ENCODE measurements around the gene C11orf42. TPM values are rescaled to one million over a fixed set of nuclear protein-coding genes. Genes with fewer than 3 reads are reported as not detected.

C11orf42 gene
- total and polyA plus RNA-seq, 4 donors = not detected

- no peak for TF ChIP-seq REST (IDR thresholded peaks at IDR 0.05)
- TF ChIP-seq GABPA (IDR thresholded peaks at IDR 0.05 in 1 of 2, conservative IDR thresholded peaks at IDR 0.05 in 1 of 2) = no peak
- no peak for TF ChIP-seq YY1 (IDR thresholded peaks at IDR 0.05)
Observed at GRCh38 chr11:6251990-6252473, 46.7 kb downstream of the C11orf42 start (continued).

GRCh38 chr11:6253197-6253596 is 47.8 kb downstream of the C11orf42 start:
- no peak overlapping the region for H3K9ac ChIP-seq (ENCODE audit: low read depth in 1 of 2, low read length in 2 of 2)
- no peak overlapping the region for H3K4me3 ChIP-seq (ENCODE audit: low read depth in 1 of 3, low read length in 3 of 3)
- H3K36me3 ChIP-seq (ENCODE audit: control insufficient read depth in 4 of 4, insufficient read depth in 3 of 4, low read depth in 1 of 4, low read length in 3 of 4) = no peaks in the 10 kb centered on the region
- DNase-seq (ENCODE audit: low spot score) = no peak
- no peaks in the 10 kb centered on the region for H3K9me3 ChIP-seq (ENCODE audit: control insufficient read depth in 4 of 4, low read length in 3 of 4)
- peaks cover 0 to 12% (median 5%) of the 10 kb centered on the region in 4 donors for H3K27me3 ChIP-seq (ENCODE audit: control insufficient read depth in 4 of 4, insufficient read depth in 4 of 4, low read length in 3 of 4)
- no peak overlapping the region for H3K27ac ChIP-seq (ENCODE audit: low read depth in 1 of 2, low read length in 2 of 2)
- TF ChIP-seq FOXA1 (IDR thresholded peaks at IDR 0.05) (no peak), REST (IDR thresholded peaks at IDR 0.05) (no peak), NR2F2 (IDR thresholded peaks at IDR 0.05) (no peak)
- no peaks in the 10 kb centered on the region for H3K4me1 ChIP-seq (ENCODE audit: control insufficient read depth in 4 of 4, insufficient read depth in 4 of 4, low read length in 3 of 4)
- 86% methylated on average over 1 of the region's 1 CpG for WGBS

GRCh38 chr11:6258141-6258540 is 52.8 kb downstream of the C11orf42 start:
- H3K4me3 ChIP-seq (ENCODE audit: low read depth in 1 of 3, low read length in 3 of 3) = no peak overlapping the region
- WGBS = 82% methylated on average over 3 of the region's 3 CpGs
- H3K9ac ChIP-seq (ENCODE audit: low read depth in 1 of 2, low read length in 2 of 2) = no peak overlapping the region
- DNase-seq (ENCODE audit: low spot score) = no peak
- no peak overlapping the region for H3K27ac ChIP-seq (ENCODE audit: low read depth in 1 of 2, low read length in 2 of 2)
- no peaks in the 10 kb centered on the region for H3K9me3 ChIP-seq (ENCODE audit: control insufficient read depth in 4 of 4, low read length in 3 of 4)
- H3K36me3 ChIP-seq (ENCODE audit: control insufficient read depth in 4 of 4, insufficient read depth in 3 of 4, low read depth in 1 of 4, low read length in 3 of 4) = no peaks in the 10 kb centered on the region
- H3K4me1 ChIP-seq (ENCODE audit: control insufficient read depth in 4 of 4, insufficient read depth in 4 of 4, low read length in 3 of 4) = peaks cover 3 to 10% (median 7%) of the 10 kb centered on the region in 4 donors
- peaks cover 0 to 22% (median 13%) of the 10 kb centered on the region in 4 donors for H3K27me3 ChIP-seq (ENCODE audit: control insufficient read depth in 4 of 4, insufficient read depth in 4 of 4, low read length in 3 of 4)
- TF ChIP-seq REST (IDR thresholded peaks at IDR 0.05) (no peak), HNF4G (IDR thresholded peaks at IDR 0.05) (no peak), FOXA2 (IDR thresholded peaks at IDR 0.05) (no peak), SP1 (IDR thresholded peaks at IDR 0.05) (no peak), NR2F2 (IDR thresholded peaks at IDR 0.05) (no peak), TAF1 (conservative IDR thresholded peaks at IDR 0.05) (no peak), ZBTB33 (IDR thresholded peaks at IDR 0.05) (no peak), FOXA1 (IDR thresholded peaks at IDR 0.05) (no peak), JUND (IDR thresholded peaks at IDR 0.05) (no peak), RAD21 (IDR thresholded peaks at IDR 0.05) (no peak), CTCF (IDR thresholded peaks at IDR 0.05; ENCODE audit: low read depth, low read length, missing input control) (no peak), MAX (IDR thresholded peaks at IDR 0.05) (no peak), ATF3 (IDR thresholded peaks at IDR 0.05) (no peak)
